Testis (tissue), 3 donors: ENCODE measurements around the gene RYR3. TPM values are rescaled to one million over a fixed set of nuclear protein-coding genes. Genes with fewer than 3 reads are reported as not detected.

Source experiments
- DNase-seq: peaks from one replicate; pipeline ENCODE4 v3.0.0-alpha.2; 2019
- H3K27ac ChIP-seq, 2 donors: fragments of 200-600 bp; sonication (generic); one replicate each; pipeline ENCODE4 v1.5.1; 2019
- H3K27me3 ChIP-seq: fragments of 200-600 bp; sonication (generic); one replicate; pipeline ENCODE4 v1.5.1; 2019
- H3K36me3 ChIP-seq: fragments of 200-600 bp; sonication (generic); one replicate; pipeline ENCODE4 v1.5.1; 2017; ENCODE audit warnings: low read depth; ENCODE audit errors: missing control alignments
- H3K4me1 ChIP-seq: fragments of 200-600 bp; sonication (generic); one replicate; pipeline ENCODE4 v1.5.1; 2019
- H3K4me3 ChIP-seq, 2 donors: fragments of 200-600 bp; sonication (generic); one replicate each; pipeline ENCODE4 v1.5.1; 2017 to 2019
- H3K9me3 ChIP-seq: fragments of 200-600 bp; sonication (generic); one replicate; pipeline ENCODE4 v1.5.1; 2017
- POLR2A ChIP-seq: fragments of 450-650 bp; IDR thresholded peaks from one replicate; pipeline ENCODE4 v1.6.1; 2017; ENCODE audit warnings: antibody characterized with exemption, mild to moderate bottlenecking, moderate library complexity
- WGBS, 2 donors: methylation state at CpG; one replicate each; pipeline ENCODE4 v1.1.5; 2018; 5-methylcytosine and 5-hydroxymethylcytosine counted together
- intact Hi-C: fragments of 100-400 bp; cut with DNase I; formaldehyde crosslinking; loops from one replicate; pipeline ENCODE4 v1.15.1; 2023; ENCODE audit warnings: low total_unique reads
- polyA plus RNA-seq: library from polyadenylated mRNA; stranded (reverse); fragments of 350-450 nt; fragmentation: Illumina TruSeq; extraction: RNeasy Lipid Tissue Mini Kit (QIAGEN cat#74804); gene quantifications from one replicate; pipeline ENCODE4 v1.2.3, GENCODE V29; 2014; ENCODE audit warnings: low read depth, low replicate concordance; ENCODE audit not compliant: insufficient read depth
- total RNA-seq, 2 donors: library from RNA; depleted of rRNA; stranded (reverse); fragments of >200 nt; gene quantifications; one replicate each; pipeline ENCODE4 v1.2.3, GENCODE V29; 2016
- TF ChIP-seq, protein P1 (sequence below), 3 experiments: fragments of 450-650 bp in 2 of 3; fragments of 200-600 bp in 1 of 3; sonication (generic) in 1 of 3; IDR thresholded peaks; one replicate each; pipeline ENCODE4 v1.5.1; 2016 to 2019; ENCODE audit warnings: antibody characterized with exemption in 3 of 3, mild to moderate bottlenecking in 2 of 3, moderate library complexity in 1 of 3

The RYR3 gene
- total and polyA plus RNA-seq, 3 donors from 2014 or later: 4.3 to 7.6 (median 4.4) TPM

DNA sequence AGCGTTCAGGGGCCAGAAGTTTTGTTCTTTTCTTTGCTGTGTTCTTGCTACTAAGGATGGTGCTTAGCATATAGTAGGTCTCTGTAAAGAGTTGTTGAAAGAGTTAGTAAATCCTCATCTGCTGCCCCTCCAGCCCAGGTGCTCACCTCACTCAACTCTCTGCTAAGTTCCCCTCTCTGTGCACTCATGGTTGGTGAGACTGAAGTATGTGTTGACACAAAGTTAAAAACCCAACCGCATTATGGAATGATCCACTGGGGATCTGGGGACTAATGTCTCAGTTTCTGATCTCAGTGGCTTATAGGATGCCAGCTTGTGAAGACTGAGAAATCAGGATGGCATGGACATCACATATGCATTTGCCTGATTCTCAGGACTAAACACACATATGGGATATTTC lies 13.8 kb downstream of the RYR3 start:
- 91 to 97% methylated on average over 2 of the region's 2 CpGs for WGBS, 2 donors

DNA sequence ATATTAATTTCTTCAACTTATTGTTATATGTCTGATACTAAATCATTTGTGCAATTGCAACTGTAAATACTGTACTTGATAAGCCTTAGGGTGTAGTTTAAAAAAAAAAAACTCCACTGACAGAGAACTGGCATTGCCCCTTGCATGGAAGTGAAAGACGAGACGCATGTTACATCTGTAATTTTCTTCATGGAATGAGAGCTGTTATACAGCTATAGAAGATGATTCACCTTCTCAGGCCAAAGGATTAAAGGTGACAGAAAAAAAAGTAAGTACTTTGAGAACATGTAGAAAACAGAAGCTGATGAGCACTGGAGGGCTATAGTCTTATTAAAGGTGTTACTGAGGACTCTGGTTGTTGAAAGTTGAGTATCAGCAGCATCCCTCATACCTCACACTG lies 16.1 kb downstream of the RYR3 start:
- no peaks in the 10 kb centered on the region for H3K27me3 ChIP-seq
- H3K4me3 ChIP-seq: no peak overlapping the region
- no peaks in the 10 kb centered on the region for H3K36me3 ChIP-seq
- no peaks in the 10 kb centered on the region for H3K9me3 ChIP-seq
- no peak overlapping the region for H3K27ac ChIP-seq
- intact Hi-C loops: no loop called here
- H3K4me1 ChIP-seq: no peaks in the 10 kb centered on the region
- no peak for DNase-seq
- 88 to 95% methylated on average over 2 of the region's 2 CpGs for WGBS, 2 donors
- no peak for TF ChIP-seq POLR2A
- TF ChIP-seq, protein P1, sequence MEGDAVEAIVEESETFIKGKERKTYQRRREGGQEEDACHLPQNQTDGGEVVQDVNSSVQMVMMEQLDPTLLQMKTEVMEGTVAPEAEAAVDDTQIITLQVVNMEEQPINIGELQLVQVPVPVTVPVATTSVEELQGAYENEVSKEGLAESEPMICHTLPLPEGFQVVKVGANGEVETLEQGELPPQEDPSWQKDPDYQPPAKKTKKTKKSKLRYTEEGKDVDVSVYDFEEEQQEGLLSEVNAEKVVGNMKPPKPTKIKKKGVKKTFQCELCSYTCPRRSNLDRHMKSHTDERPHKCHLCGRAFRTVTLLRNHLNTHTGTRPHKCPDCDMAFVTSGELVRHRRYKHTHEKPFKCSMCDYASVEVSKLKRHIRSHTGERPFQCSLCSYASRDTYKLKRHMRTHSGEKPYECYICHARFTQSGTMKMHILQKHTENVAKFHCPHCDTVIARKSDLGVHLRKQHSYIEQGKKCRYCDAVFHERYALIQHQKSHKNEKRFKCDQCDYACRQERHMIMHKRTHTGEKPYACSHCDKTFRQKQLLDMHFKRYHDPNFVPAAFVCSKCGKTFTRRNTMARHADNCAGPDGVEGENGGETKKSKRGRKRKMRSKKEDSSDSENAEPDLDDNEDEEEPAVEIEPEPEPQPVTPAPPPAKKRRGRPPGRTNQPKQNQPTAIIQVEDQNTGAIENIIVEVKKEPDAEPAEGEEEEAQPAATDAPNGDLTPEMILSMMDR (IDR thresholded peaks at IDR 0.05): no peak

More for the DNA sequence above, 13.8 kb downstream of the RYR3 start:
- Histone ChIP-seq H3K4me1 (no peaks in the 10 kb centered on the region), H3K4me3 (no peak overlapping the region), H3K36me3 (no peaks in the 10 kb centered on the region), H3K9me3 (no peaks in the 10 kb centered on the region), H3K27me3 (no peaks in the 10 kb centered on the region), H3K27ac (no peak overlapping the region)
- no peak for TF ChIP-seq POLR2A
- TF ChIP-seq, protein P1 (IDR thresholded peaks at IDR 0.05): no peak
- DNase-seq: no peak
- intact Hi-C loops: no loop called here

DNA sequence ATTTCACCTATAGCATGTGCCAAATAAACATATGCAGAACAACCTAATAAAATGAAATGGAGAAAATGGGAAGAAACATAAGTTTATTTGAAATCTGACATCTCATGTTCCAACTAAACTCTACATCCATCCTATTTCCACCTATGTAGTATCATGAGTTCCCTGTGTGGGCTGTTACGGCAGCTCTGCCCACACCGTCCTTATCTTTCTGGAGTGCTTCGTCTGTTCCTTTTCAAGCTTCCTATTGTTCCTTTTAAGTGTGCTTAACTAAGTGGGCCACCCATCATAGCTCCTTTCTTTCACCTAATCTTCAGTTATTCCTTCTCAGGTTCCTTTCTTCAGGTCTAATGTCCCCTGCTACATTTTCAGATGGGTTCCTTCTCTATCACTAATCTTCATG lies 17.3 kb downstream of the RYR3 start:
- TF ChIP-seq POLR2A: no peak
- TF ChIP-seq, protein P1 (IDR thresholded peaks at IDR 0.05): no peak
- Histone ChIP-seq H3K4me1 (no peaks in the 10 kb centered on the region), H3K27me3 (no peaks in the 10 kb centered on the region), H3K36me3 (no peaks in the 10 kb centered on the region), H3K27ac (no peak overlapping the region), H3K4me3 (no peak overlapping the region), H3K9me3 (no peaks in the 10 kb centered on the region)
- no peak for DNase-seq
- intact Hi-C loops: no loop called here
- WGBS, 2 donors: 39% methylated on average over 3 of the region's 3 CpGs

DNA sequence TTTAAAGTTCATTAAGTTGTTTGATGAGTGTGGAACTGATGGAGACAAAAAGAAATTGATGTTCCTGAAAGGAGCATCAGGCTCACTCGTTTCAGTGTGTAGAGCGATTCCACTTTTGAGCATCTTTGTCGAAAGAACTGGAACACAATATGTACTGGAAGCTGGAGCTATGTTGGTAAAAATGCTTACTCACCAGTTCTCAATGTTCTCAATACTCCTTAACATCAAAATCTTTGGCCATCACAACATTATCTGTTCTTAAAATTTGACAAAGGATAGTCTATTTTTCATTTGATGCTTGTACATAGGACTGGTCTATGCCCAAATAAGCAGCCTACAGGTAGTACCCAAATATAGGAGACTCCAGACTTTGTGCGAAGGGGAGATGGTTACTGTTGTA lies 18.7 kb downstream of the RYR3 start:
- Histone ChIP-seq H3K9me3 (no peaks in the 10 kb centered on the region), H3K27ac (no peak overlapping the region), H3K27me3 (no peaks in the 10 kb centered on the region), H3K4me1 (no peaks in the 10 kb centered on the region), H3K36me3 (no peaks in the 10 kb centered on the region), H3K4me3 (no peak overlapping the region)
- DNase-seq: no peak
- TF ChIP-seq, protein P1 (IDR thresholded peaks at IDR 0.05): no peak
- TF ChIP-seq POLR2A: no peak
- 91 to 93% methylated on average over 4 of the region's 4 CpGs for WGBS, 2 donors
- intact Hi-C loops: no loop called here

DNA sequence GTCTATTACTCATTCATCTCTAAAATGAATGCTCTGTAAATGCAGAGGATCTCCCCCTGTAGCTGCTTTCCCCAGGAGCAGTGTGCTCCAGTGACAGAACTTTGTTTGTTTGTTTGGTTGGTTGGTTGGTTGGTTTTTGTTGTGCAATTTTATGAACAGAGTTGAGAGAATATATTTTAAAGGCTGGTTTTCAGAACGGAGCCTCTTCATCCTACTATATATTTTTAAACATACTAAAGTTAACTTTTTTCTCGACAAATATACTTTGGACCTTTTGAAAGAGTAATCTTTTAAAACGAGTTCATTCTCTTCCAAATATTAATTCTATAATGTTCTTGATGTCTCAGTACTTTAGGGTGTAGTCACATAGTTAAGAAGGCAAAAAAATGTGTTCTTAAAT lies 20.2 kb downstream of the RYR3 start:
- WGBS, 2 donors: 85 to 86% methylated on average over 3 of the region's 3 CpGs
- no peak for TF ChIP-seq POLR2A
- TF ChIP-seq, protein P1 (IDR thresholded peaks at IDR 0.05): no peak
- no peak for DNase-seq
- no peaks in the 10 kb centered on the region for H3K36me3 ChIP-seq
- H3K4me1 ChIP-seq: no peaks in the 10 kb centered on the region
- H3K4me3 ChIP-seq: no peak overlapping the region
- H3K27me3 ChIP-seq: no peaks in the 10 kb centered on the region
- H3K27ac ChIP-seq: no peak overlapping the region
- H3K9me3 ChIP-seq: no peaks in the 10 kb centered on the region
- intact Hi-C loops: no loop called here
